Motor neuron (in vitro differentiated cells): Measurements from ENCODE around the gene UTP25. TPM values are rescaled to one million over a fixed set of nuclear protein-coding genes. Genes with fewer than 3 reads are reported as not detected.

Experiments used
- ATAC-seq, 8 experiments: fragments of 200-7000 bp; cut with Tn5 transposase; replicated peaks in 6 of 8; 2 replicates each; pipeline ENCODE4 v1.8.0; 2021; ENCODE audit warnings: mild to moderate bottlenecking in 8 of 8, moderate library complexity in 8 of 8
- H3K27ac ChIP-seq, 2 donors: fragments of 250-450 bp; sonication (Bioruptor Pico); 2 replicates each; pipeline ENCODE4 v1.9.0; 2021; ENCODE audit warnings: antibody characterized with exemption in 2 of 2, mild to moderate bottlenecking in 2 of 2, moderate library complexity in 1 of 2
- H3K4me1 ChIP-seq, 2 donors: fragments of 250-450 bp; sonication (Bioruptor Pico); replicated peaks in 1 of 2; 2 replicates each; pipeline ENCODE4 v1.6.1; 2021; ENCODE audit warnings: antibody characterized with exemption in 2 of 2, mild to moderate bottlenecking in 2 of 2, moderate library complexity in 1 of 2
- H3K4me3 ChIP-seq, 5 donors: fragments of 250-450 bp; sonication (Bioruptor Pico); 2 replicates each; pipeline ENCODE4 v1.9.0; 2021; ENCODE audit warnings: antibody characterized with exemption in 5 of 5, mild to moderate bottlenecking in 5 of 5, moderate library complexity in 4 of 5
- WGBS, 10 experiments: fragments of 450-650 bp; shearing (Covaris generic); methylation state at CpG; one replicate each; pipeline ENCODE4 v1.0.0; 2022; 5-methylcytosine and 5-hydroxymethylcytosine counted together
- in situ Hi-C, 9 experiments: fragments of 400-800 bp; cut with MboI; loops; one replicate each; pipeline ENCODE4 v1.15.0; 2021; ENCODE audit warnings: low sequenced_read_pairs in 9 of 9, low pct_unique_long_range_greater_than_20kb in 2 of 9; ENCODE audit not compliant: unreplicated experiment in 9 of 9
- total RNA-seq, 8 experiments: library from RNA; unstranded; fragments of 300-600 nt; gene quantifications; 2 replicates each; pipeline versions ENCODE4 v1.2.3 to v1.2.4, GENCODE V29; 2022

The UTP25 gene
- total RNA-seq, 8 experiments from 2014 or later, result 6.3 to 11.9 (median 8.7) TPM

DNA sequence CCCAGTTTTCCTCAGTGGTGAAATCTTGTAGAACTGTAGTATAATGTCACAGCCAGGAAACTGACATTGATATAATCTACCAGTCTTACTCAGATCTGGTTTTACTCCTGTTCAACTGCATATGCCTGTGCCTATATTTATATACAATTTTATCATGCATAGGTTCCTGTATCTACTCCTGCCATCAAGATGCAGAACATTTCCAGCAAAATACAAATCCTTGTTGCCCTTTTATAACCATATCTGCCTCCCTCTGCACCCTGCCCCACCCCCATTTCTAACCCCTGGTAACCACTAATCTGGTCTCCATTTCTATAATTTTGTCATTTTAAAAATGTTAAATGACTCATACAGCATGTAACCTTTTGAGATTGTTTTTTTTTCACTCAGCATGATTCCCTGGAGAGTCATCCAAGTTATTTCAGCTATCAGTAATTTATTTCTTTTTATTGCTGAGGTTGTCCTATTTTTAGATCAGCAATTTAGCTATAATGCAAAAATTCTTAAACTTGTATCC lies 8.1 kb downstream of the UTP25 start:
- in situ Hi-C loops, result no loop called here
- H3K27ac ChIP-seq, result no peak overlapping the region
- no peaks in the 10 kb centered on the region for H3K4me1 ChIP-seq
- peak in 2 of 8 experiments; percentile 35 to 59 for ATAC-seq
- H3K4me3 ChIP-seq, result no peak overlapping the region

DNA sequence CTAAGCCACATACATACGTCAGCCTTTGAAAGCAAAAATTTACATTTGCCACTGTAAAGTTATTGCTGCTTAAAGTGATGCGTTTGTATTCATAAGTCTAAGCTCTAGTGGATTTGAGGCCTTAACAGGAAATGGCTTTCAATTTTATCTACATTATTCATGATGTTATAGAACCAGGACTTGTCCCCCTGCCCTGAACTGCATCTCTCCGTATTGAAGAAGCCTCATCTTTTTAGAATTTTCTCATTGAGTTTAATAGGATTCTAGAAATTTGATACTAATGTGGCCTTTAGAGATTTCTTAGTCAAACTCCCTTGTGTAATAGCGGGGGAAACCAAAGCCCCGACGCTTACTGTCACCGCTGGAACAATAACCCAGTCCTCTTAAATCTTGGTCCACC lies 9.9 kb downstream of the UTP25 start:
- Histone ChIP-seq H3K27ac (no peak overlapping the region), H3K4me3 (no peak overlapping the region), H3K4me1 (no peaks in the 10 kb centered on the region)
- in situ Hi-C loops, result no loop called here
- peak in 1 of 8 experiments; percentile 22 for ATAC-seq
- WGBS, 10 experiments, result 64 to 100% (median 92%) methylated on average over 2 to 7 of the region's 7 CpGs; no CpG with 5 or more reads in 1 of the 10 experiments

DNA sequence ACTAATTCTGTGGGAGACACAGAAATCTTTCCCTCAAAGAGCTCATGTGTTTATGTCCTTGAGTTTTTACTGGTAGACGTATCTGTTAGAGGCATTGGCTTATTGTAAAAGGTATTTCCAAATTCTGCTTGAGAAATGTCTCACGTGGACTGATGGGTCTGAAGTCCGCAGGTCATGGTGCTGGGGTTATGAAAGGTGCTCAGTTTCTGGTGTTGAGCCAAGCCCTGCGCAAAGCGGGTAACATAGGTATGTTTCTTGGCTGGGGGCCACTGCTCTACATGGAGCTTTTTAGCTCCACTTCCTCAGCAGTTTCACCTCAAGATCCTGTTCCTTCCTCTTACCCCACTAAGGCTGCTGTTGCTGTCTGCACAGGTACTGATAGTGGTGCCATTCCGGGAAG lies 10.8 kb downstream of the UTP25 start:
- 79 to 100% (median 93%) methylated on average over 2 to 6 of the region's 6 CpGs; no CpG with 5 or more reads in 1 of the 10 experiments for WGBS, 10 experiments
- no peak for ATAC-seq
- H3K27ac ChIP-seq, result no peak overlapping the region
- in situ Hi-C loops, result no loop called here
- H3K4me3 ChIP-seq, result no peak overlapping the region
- H3K4me1 ChIP-seq, result no peaks in the 10 kb centered on the region

- Histone ChIP-seq H3K4me1 (no peaks in the 10 kb centered on the region), H3K27ac (no peak overlapping the region), H3K4me3 (no peak overlapping the region)
- in situ Hi-C loops, result no loop called here
- ATAC-seq, result peak in 6 of 8 experiments; percentile 27 to 97 (median 82)
- 18 to 100% (median 75%) methylated on average over 1 to 5 of the region's 5 CpGs; no CpG with 5 or more reads in 1 of the 10 experiments for WGBS, 10 experiments
These were observed 12.2 kb downstream of the UTP25 start for GRCh38 chr1:209839875-209840546.

GRCh38 chr1:209840611-209841010 lies 12.8 kb downstream of the UTP25 start:
- Histone ChIP-seq H3K4me3 (no peak overlapping the region), H3K4me1 (no peaks in the 10 kb centered on the region), H3K27ac (no peak overlapping the region)
- ATAC-seq, result no peak
- 71 to 100% (median 95%) methylated on average over 1 to 5 of the region's 5 CpGs; no CpG with 5 or more reads in 1 of the 10 experiments for WGBS, 10 experiments
- in situ Hi-C loops, result no loop called here

- in situ Hi-C loops, result no loop called here
- Histone ChIP-seq H3K27ac (no peak overlapping the region), H3K4me3 (no peak overlapping the region), H3K4me1 (no peaks in the 10 kb centered on the region)
- ATAC-seq, result peak in 5 of 8 experiments; percentile 12 to 82 (median 73)
- 44 to 93% (median 75%) methylated on average over 2 to 6 of the region's 6 CpGs for WGBS, 10 experiments
These were observed 17.1 kb downstream of the UTP25 start for GRCh38 chr1:209844695-209845407.

DNA sequence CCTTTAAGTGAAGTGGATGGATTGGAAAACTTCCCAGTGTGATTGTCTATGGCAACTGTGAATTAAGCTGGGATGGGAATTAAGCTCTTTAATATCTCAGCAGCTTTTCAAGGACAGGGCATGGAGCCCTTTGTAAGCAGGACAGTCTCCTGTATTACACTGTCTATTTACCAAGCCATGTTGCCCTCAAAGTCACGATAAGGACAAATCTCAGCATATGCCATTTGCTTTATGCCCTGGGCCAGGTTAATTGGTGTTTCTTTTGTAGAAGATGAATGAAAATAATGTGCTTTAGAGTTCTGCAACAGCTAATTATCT lies 17.6 kb downstream of the UTP25 start:
- Histone ChIP-seq H3K4me3 (no peak overlapping the region), H3K27ac (no peak overlapping the region), H3K4me1 (no peaks in the 10 kb centered on the region)
- in situ Hi-C loops, result no loop called here
- peak in 5 of 8 experiments; percentile 23 to 91 (median 83) for ATAC-seq
- WGBS, 10 experiments, result 14 to 100% (median 71%) methylated on average over 1 of the region's 1 CpG; no CpG with 5 or more reads in 3 of the 10 experiments

DNA sequence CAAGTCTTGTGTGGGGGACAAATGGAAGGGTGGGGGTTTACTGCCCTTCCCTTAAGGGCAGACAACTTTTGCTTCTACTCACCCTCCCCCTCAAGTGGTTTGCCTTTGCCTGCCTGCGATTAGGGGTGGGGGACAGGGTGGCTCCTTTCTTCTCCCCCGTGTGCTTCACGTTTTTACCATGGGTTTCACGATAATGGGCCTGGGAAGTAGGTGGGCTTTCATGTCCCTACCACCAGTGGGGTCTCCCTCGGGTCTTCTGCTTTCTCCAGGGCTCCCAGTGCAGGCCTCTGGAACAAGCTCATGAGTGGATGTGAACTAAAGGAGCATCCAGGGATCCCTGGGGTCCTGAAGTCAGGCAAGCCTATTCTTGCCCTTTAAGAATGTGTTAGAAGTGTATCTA lies 21.6 kb downstream of the UTP25 start:
- ATAC-seq, result no peak
- H3K4me3 ChIP-seq, result no peak overlapping the region
- no peak overlapping the region for H3K27ac ChIP-seq
- whole genome bisulfite sequencing, 10 experiments, result 85 to 100% (median 96%) methylated on average over 1 to 5 of the region's 5 CpGs; no CpG with 5 or more reads in 6 of the 10 experiments
- in situ Hi-C loops, result no loop called here
- no peaks in the 10 kb centered on the region for H3K4me1 ChIP-seq

DNA sequence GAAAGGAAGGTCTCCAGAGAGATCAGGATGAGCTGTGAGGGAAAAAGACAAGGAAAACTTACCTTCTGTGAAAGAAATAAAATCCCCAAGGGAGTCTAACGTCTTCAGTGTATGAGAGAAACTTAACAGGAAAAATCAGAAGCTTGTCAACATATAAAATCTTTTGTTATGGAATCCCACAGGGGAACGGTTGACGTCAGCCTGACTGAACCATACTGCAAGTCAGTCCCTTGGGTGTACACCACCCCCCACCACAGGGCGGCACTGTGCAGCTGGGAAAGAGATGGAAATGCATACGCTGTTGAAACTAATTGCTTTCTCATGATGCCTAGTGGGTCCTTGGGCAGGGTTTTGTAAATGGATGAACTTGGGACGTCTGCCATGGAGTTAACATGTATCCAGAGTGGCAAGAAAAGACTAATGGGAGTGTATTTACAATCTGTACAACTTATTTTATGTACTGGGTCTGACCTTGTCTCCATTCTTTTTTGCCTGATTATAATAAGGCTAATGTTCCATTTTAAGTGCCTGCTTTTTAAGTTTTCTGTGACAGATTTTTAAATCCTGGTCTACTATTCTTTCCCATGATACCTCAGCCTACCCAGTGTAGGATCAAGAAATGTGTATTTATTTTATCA lies 22.7 kb downstream of the UTP25 start:
- WGBS, 10 experiments, result 24 to 73% (median 56%) methylated on average over 1 to 6 of the region's 6 CpGs; no CpG with 5 or more reads in 1 of the 10 experiments
- Histone ChIP-seq H3K4me1 (no peaks in the 10 kb centered on the region), H3K27ac (no peak overlapping the region), H3K4me3 (no peak overlapping the region)
- in situ Hi-C loops, result loop anchor here in 4 of 9 experiments (25.0 kb wide), 2 partner anchors 137 to 462 kb away; no protein-coding TSS in a partner anchor
- ATAC-seq, result peak; percentile 35 to 100 (median 66)

GRCh38 chr1:209853676-209854075 lies 25.9 kb downstream of the UTP25 start:
- 94 to 100% (median 94%) methylated on average over 1 to 2 of the region's 2 CpGs; no CpG with 5 or more reads in 5 of the 10 experiments for WGBS, 10 experiments
- H3K27ac ChIP-seq, result no peak overlapping the region
- ATAC-seq, result no peak
- H3K4me3 ChIP-seq, result no peak overlapping the region
- in situ Hi-C loops, result loop anchor here in 4 of 9 experiments (25.0 kb wide), 2 partner anchors 134 to 459 kb away; no protein-coding TSS in a partner anchor
- no peaks in the 10 kb centered on the region for H3K4me1 ChIP-seq

DNA sequence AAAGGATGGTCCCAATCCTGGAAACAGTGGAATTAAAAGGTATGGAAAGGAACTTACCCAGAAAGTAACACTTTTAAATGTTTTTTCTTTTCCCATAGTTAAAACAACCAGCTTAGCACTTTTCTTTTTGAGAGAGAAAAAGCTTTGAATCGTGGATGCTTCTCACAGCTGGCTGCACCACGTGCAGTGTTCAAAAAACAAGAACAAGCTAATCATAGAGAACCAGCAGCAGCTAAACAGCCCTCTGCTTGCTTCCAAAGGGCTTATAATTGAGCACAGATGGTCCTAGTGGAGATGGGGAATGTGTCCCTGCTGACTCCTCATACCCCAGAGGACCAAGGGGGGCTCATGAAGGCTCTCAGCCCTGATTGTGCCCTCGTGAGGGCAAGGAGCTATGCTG lies 26.4 kb downstream of the UTP25 start:
- in situ Hi-C loops, result loop anchor here in 4 of 9 experiments (25.0 kb wide), 2 partner anchors 133 to 458 kb away; no protein-coding TSS in a partner anchor
- 8 to 74% (median 41%) methylated on average over 1 to 3 of the region's 3 CpGs; no CpG with 5 or more reads in 2 of the 10 experiments for WGBS, 10 experiments
- no peak for ATAC-seq
- no peak overlapping the region for H3K4me3 ChIP-seq
- H3K4me1 ChIP-seq, result no peaks in the 10 kb centered on the region
- H3K27ac ChIP-seq, result no peak overlapping the region

- in situ Hi-C loops, result loop anchor here in 4 of 9 experiments (25.0 kb wide), 2 partner anchors 132 to 457 kb away; no protein-coding TSS in a partner anchor
- Histone ChIP-seq H3K27ac (no peak overlapping the region), H3K4me3 (no peak overlapping the region), H3K4me1 (no peaks in the 10 kb centered on the region)
- no peak for ATAC-seq
- 60 to 100% (median 92%) methylated on average over 1 to 8 of the region's 8 CpGs; no CpG with 5 or more reads in 1 of the 10 experiments for WGBS, 10 experiments
These were observed 27.2 kb downstream of the UTP25 start for GRCh38 chr1:209855006-209855405.

GRCh38 chr1:209855623-209856022 lies 27.9 kb downstream of the UTP25 start:
- in situ Hi-C loops, result loop anchor here in 4 of 9 experiments (25.0 kb wide), 2 partner anchors 132 to 457 kb away; no protein-coding TSS in a partner anchor

More at GRCh38 chr1:209855623-209856022, 27.9 kb downstream of the UTP25 start:
- Histone ChIP-seq H3K4me1 (no peaks in the 10 kb centered on the region), H3K4me3 (no peak overlapping the region), H3K27ac (no peak overlapping the region)
- 83 to 100% (median 96%) methylated on average over 1 to 5 of the region's 5 CpGs; no CpG with 5 or more reads in 3 of the 10 experiments for WGBS, 10 experiments
- ATAC-seq, result no peak
